ENCODE results near the gene PARVA.
"Not testable (repeated sequence)": the region's sequence is repeated elsewhere in the genome, so short reads cannot be mapped to it uniquely, and the experiment has no call there.

The PARVA gene

DNA sequence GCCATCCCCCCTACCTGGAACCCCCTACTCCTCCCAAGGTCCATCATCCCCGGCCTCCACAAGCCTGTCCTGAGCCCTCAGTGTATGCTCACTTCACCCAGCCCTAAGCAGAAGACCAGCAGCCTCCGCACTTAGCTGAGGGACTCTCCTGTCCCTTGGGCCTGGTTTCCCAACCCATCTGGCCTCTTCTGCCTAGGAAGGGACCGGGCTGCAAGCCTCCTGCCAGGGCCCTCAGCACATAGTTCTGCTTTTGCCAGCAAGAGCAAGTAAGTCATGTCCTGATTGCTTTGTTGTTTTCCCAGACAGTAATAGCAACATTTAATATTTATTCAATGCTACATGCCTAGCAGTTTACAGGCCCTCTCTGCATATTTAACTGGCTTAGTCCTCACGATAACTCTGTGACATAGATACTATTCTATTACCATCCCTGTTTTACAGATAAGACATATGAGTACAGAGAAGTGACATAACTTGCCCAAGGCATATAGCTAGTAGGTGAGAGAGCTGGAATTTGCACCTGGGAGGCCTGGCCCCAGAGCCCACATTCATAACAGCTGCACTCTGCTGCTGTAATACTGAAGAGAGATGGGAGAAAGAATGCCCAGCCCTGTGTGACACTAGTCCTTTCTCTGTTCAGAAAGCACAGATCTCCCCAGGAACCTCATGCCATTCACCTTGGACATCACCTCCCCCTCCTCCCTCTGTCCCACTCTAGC, 139.2 kb downstream of the PARVA start:
- TF ChIP-seq ZNF274 (IDR thresholded peaks at IDR 0.05; ENCODE audit: low read depth, low read length): no peak

DNA sequence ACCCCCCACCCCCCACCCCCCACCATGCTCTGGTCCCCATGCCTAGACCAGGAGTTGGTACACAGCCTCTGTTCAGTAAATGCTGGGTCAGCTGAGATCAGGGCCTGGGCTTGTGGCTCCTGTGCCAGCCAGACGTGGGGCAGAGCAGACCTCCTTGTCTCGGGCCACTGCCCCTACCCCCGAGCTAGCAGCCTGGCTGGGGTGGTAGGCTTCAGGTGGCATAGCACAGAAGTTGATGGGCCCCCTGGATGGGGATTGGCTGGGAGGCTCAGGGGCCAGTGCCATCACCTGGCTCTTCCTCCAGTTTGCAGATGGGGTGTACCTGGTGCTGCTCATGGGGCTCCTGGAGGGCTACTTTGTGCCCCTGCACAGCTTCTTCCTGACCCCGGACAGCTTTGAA, 139.9 kb downstream of the PARVA start:
- TF ChIP-seq ZNF274 (IDR thresholded peaks at IDR 0.05; ENCODE audit: low read depth, low read length): no peak
- H3K4me3 ChIP-seq (ENCODE audit: low read length): no peak overlapping the region

More for the DNA sequence above, 139.2 kb downstream of the PARVA start:
- no peak overlapping the region for H3K4me3 ChIP-seq (ENCODE audit: low read length)

DNA sequence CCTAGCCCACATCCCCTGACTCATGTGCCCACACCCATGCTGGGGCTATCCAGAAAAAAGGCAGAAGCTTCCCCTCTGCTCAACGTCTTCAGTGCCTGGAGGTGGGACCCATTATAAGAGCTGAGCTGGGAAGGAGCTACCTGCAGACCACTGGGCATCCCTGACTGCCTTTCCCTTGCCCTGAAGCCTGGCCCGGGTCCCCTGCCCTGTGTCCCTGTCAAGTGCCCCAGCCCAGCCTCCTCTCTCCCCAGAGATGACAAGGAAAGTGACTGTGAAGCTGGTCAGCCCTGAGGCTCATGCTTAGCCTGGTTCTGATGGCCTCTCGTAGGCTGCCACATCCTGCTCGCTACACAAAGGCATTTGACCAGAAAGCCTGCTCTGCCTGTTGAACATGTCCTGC, 140.4 kb downstream of the PARVA start:
- TF ChIP-seq ZNF274 (IDR thresholded peaks at IDR 0.05; ENCODE audit: low read depth, low read length): no peak

DNA sequence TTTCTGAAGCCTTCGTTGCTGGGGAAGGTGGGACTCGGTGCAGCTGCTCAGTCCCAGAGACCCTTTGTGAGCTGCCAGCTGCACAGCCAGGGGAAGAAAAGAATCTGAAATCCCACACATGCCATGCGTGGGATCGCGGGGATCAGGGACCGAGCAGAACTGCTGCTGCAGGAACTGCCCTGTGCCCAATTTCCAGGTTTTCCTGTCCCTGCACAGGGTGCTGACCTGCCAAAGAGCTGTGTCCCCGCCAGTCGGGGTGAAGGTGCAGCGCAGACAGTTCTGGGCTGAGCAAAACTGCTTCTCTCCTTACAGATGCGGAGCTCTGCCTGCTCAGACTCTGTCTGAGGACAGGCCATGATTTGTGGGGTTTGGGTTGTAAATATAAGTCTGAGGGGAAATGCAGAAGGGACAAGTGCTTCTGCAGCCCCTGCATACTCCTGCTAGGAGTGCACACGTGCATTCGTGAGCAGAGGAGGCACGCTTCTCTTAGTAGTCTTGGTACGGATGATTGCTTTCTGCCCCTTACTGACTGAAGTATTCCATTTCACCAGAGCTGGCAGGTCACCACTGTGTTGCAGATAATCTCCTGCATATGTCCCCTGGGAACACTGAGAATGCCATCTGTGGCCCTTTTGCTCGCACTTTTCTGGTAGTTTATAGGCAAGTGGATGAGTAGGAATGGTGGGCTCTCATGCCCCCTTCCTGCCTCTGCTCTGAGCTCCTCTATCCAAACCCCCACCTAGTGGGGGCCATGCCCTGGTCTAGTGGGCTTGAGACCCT, 141.4 kb downstream of the PARVA start:
- no peak for TF ChIP-seq ZNF274 (IDR thresholded peaks at IDR 0.05; ENCODE audit: low read depth, low read length)
- H3K4me3 ChIP-seq (ENCODE audit: low read length): no peak overlapping the region

More for the DNA sequence above, 140.4 kb downstream of the PARVA start:
- no peak overlapping the region for H3K4me3 ChIP-seq (ENCODE audit: low read length)

DNA sequence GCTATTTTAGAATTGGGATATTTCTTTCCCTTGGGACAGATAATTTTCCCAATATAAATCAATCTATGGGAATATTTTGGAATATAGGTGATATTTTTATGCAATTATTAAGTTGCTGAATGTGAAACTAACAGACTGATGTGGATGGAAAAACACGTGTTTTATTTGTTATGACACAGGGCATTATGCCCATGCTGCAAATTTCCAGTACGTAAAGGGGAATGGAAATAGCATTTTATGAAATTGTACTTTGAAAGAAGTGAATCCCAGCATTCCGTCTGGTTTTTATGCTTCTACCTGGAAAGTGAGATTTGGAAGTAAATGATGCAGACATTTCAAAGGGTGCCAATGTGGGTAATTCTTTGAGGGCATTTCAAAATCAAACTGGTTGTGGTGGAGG, 142.7 kb downstream of the PARVA start:
- no peak for TF ChIP-seq ZNF274 (IDR thresholded peaks at IDR 0.05; ENCODE audit: low read depth, low read length)
- no peak overlapping the region for H3K4me3 ChIP-seq (ENCODE audit: low read length)

DNA sequence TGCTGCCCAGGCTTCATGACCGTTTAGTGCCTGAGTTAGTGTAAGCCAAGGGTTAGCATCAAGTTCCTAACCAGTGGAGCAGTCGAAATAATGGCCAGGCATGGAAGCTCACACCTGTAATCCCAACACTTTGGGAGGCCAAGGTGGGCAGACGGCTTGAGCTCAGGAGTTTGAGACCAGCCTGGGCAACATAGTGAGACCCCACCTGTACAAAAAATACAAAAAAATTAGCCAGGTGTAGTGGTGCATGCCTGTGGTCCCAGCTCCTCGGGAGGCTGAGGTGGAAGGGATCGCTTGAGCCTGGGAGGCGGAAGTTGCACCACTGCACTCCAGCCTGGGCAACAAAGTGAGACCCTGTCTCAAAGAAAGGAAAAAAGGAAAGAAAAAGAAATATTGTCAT, 143.2 kb downstream of the PARVA start:
- not testable (repeated sequence) for H3K4me3 ChIP-seq (ENCODE audit: low read length)

DNA sequence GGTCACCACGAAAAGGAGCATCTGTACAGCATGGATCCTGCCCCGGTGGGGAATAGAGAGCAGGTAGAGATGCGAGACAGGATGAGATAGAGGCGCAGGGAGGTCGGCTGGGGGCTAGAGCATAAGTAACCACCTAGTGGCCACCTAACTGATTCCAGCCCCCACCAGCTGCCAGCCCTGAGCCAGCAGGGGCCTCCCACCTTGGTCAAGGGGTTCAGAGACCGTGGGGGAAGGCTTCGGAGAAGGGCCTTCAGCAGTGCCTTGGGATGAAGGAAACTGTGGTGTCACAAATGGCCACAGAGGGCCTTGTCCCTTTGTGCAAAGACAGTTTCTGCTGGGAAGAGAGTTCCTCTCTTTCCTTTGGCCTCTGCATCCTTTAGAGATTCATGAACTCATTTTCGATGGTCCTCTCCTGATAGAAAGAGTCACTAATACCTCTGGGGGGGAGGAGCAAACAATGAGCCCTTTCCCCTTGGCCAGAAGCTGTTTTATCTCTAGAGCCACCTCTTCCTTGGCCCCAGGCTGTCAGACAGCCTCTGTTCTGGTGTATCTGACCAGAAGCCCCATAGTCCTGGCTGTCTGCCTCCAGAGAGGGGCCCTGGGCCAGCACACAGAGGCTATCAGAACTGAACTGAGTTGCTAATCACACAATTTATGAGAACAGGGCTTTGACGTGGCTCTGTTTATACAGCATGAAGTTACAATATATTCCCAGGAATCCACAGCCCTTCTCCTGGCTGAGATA, 146.0 kb downstream of the PARVA start:
- TF ChIP-seq ZNF274 (IDR thresholded peaks at IDR 0.05; ENCODE audit: low read depth, low read length): no peak
- no peak overlapping the region for H3K4me3 ChIP-seq (ENCODE audit: low read length)

DNA sequence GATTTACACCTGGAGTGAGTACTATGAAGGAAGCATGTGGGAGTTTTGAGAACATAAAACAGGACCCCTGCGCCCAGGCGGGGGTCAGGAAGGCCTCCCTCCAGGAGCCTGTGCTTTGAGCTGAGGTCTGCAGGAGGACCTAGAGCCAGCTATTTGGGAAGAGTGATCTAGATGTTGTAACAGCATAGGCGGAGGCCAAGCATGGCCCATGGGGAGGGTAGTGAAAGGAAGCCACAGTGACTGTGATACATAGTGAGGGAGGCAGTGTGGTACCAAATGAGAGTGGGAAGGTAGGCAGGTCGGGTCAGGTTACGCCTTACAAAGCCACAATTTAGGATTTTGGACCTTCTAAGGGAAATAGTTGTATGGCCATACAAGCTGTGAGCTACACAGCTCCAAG, 147.5 kb downstream of the PARVA start:
- no peak for TF ChIP-seq ZNF274 (IDR thresholded peaks at IDR 0.05; ENCODE audit: low read depth, low read length)
- H3K4me3 ChIP-seq (ENCODE audit: low read length): no peak overlapping the region

DNA sequence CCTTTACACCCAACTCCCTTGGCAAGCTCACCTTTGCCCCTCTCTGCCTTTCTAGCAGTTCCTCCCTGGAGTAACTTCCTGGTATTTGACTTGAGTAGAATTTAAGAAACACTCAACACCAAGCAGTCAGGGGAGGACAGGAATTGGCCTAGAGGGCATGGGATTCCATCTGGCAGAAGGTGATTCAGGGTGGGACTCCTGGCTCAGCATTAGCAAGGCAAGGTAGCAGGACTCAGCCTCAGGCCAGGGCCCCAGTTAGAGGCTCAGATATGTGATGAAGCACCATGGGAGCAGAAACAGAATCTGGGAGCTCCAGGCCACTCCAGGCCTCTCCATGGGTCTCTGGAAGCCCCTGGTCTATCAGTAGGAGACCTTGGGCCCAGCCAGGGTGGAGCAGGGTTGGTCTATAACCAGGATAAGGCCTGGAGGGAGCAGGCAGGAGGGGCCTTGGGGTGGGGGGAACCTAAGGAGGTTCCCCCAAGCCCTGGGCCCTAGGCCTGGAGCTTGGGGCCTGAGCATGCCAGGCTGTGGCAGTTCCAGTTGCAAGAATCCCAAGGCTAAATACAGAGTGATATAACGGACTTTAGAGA, 148.2 kb downstream of the PARVA start:
- TF ChIP-seq ZNF274 (IDR thresholded peaks at IDR 0.05; ENCODE audit: low read depth, low read length): no peak
- no peak overlapping the region for H3K4me3 ChIP-seq (ENCODE audit: low read length)

DNA sequence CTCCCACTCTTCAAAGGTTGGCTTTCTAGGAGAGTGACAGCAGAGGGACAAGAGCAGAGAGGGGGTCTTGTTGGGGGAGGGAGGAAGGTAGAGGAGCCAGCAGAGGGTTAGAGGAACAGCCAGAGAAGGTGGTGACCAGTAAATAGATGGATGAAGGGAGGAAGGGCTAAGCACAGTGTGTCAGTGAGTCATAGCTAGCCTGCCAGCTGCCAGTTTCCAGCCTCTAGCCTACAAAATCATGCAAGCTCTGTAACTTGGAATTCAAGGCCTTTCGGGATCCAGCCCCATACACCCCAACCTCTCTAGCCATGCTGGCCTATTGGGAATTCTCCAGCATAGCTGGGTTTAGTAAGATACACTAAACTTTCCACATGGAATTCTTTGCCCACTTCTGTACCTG, 149.4 kb downstream of the PARVA start:
- no peak for TF ChIP-seq ZNF274 (IDR thresholded peaks at IDR 0.05; ENCODE audit: low read depth, low read length)
- no peak overlapping the region for H3K4me3 ChIP-seq (ENCODE audit: low read length)

DNA sequence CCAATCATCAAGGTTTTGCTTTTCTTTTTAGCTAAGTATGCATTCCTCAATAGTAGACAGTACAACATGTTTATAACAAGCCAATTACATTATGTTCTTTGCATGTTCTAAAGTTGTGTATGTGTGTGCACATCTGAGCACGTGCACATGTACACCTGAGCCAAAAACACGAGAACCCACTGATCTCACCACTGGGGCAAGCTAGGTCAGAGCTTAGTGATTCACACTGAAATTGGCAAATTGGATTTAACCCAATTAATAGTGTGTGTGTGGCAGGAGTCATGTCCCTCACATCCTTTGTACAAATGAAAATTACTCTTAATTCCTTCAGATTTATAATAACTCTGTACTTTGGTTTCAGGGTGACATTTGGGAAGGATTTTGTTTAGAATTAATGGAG, 151.1 kb downstream of the PARVA start:
- no peak for TF ChIP-seq ZNF274 (IDR thresholded peaks at IDR 0.05; ENCODE audit: low read depth, low read length)
- H3K4me3 ChIP-seq (ENCODE audit: low read length): no peak overlapping the region

DNA sequence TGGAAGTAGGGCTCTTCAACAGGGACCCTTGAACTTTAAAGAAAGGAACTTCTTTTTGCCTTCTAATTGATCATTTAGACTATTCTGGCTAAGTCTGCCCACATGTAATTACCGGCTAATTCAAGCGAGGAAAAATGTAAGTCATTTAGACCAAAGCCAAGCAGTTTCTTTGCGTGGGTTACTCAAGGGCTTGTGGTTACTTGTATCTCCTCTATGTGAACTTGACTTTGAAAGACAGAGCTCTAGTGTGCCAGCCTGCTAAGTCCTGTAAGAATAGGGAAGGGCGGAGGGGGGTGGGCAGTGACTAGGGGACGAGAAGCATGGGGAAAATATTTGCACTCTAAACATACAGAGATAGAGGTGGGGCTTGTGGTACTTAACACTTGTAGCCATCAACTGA, 151.7 kb downstream of the PARVA start:
- no peak for TF ChIP-seq ZNF274 (IDR thresholded peaks at IDR 0.05; ENCODE audit: low read depth, low read length)
- no peak overlapping the region for H3K4me3 ChIP-seq (ENCODE audit: low read length)

DNA sequence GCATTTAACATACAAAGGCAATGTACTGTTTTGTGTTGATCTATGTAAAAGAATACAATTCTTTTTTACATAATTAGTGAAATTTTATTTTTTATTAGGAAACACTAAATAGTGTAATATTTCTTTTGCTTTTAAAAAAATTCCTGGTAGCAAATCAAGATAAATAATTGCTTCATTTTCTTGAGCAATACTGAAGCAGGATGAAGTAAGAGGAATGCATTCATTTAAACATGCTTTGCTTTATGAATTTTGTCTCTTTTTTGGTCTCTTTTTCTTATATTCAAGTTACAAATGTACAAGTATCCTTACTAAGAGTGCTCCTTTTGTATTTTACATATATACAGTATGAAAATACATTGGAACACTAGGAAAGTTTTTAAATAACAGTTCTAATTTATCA, 152.4 kb downstream of the PARVA start:
- no peak overlapping the region for H3K4me3 ChIP-seq (ENCODE audit: low read length)
- no peak for TF ChIP-seq ZNF274 (IDR thresholded peaks at IDR 0.05; ENCODE audit: low read depth, low read length)

DNA sequence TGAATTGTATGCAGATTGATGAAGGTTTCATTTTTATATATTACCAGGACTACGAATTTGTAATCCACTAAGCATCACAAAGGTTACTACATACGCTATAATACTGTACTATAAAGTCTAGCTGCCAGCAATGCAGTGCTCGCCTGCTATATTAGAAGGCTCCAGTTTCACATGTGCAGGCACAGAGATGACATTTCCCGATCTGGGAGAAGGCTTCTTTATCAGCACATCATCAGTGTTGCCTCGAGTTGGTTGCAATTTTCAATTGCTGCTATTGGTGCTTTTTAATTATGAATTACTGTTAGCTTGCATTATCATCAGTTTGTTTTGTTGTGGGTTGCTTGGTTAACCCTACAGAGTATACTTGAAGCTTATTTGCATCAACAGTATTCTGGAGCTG, 153.6 kb downstream of the PARVA start:
- H3K4me3 ChIP-seq (ENCODE audit: low read length): no peak overlapping the region
- TF ChIP-seq ZNF274 (IDR thresholded peaks at IDR 0.05; ENCODE audit: low read depth, low read length): no peak

Data from GM08714 (cell line).